ENCODE data around the gene TREH. TPM values are rescaled to one million over a fixed set of nuclear protein-coding genes. Genes with fewer than 3 reads are reported as not detected.

The TREH gene
- total RNA-seq, 4 donors from 2014 or later = not detected

- no peak for DNase-seq
- intact Hi-C loops (cut with DNase I; ENCODE audit: low total_unique reads) = no loop called here
- H3K9me3 ChIP-seq = no peaks in the 10 kb centered on the region
- H3K4me1 ChIP-seq = no peaks in the 10 kb centered on the region
- TF ChIP-seq, protein P1, sequence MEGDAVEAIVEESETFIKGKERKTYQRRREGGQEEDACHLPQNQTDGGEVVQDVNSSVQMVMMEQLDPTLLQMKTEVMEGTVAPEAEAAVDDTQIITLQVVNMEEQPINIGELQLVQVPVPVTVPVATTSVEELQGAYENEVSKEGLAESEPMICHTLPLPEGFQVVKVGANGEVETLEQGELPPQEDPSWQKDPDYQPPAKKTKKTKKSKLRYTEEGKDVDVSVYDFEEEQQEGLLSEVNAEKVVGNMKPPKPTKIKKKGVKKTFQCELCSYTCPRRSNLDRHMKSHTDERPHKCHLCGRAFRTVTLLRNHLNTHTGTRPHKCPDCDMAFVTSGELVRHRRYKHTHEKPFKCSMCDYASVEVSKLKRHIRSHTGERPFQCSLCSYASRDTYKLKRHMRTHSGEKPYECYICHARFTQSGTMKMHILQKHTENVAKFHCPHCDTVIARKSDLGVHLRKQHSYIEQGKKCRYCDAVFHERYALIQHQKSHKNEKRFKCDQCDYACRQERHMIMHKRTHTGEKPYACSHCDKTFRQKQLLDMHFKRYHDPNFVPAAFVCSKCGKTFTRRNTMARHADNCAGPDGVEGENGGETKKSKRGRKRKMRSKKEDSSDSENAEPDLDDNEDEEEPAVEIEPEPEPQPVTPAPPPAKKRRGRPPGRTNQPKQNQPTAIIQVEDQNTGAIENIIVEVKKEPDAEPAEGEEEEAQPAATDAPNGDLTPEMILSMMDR (IDR thresholded peaks at IDR 0.05) = no peak
- TF ChIP-seq POLR2A (IDR thresholded peaks at IDR 0.05) = no peak
- no peaks in the 10 kb centered on the region for H3K36me3 ChIP-seq
- no peak overlapping the region for H3K4me3 ChIP-seq
- no peak overlapping the region for H3K27ac ChIP-seq
- no peaks in the 10 kb centered on the region for H3K27me3 ChIP-seq
Measured at GRCh38 chr11:118696673-118697226, 17.3 kb upstream of the TREH start.

DNA sequence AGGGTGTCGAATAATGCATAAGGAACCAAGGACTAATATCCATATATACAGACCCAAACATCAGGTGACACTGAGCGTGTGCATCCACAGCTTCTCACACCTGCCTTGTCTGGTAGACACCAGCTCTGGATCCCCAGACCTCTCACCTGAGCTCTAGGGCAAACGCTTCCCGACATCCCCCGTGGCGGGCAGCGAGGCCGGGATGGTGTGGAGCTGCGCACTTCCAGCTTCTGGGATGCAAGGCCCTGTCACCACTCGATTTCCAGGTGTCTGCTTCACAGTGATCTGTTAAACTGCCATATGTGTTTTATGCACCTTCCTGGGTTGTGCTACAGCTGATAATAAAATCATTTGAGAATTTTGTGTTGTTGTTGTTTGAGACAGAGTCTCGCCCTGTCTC lies 15.3 kb upstream of the TREH start:
- Histone ChIP-seq H3K27me3 (no peaks in the 10 kb centered on the region), H3K36me3 (no peaks in the 10 kb centered on the region), H3K27ac (no peak overlapping the region), H3K9me3 (no peaks in the 10 kb centered on the region), H3K4me1 (no peaks in the 10 kb centered on the region), H3K4me3 (no peak overlapping the region)
- TF ChIP-seq, protein P1 (IDR thresholded peaks at IDR 0.05) = no peak
- no peak for DNase-seq
- intact Hi-C loops (cut with DNase I; ENCODE audit: low total_unique reads) = no loop called here

DNA sequence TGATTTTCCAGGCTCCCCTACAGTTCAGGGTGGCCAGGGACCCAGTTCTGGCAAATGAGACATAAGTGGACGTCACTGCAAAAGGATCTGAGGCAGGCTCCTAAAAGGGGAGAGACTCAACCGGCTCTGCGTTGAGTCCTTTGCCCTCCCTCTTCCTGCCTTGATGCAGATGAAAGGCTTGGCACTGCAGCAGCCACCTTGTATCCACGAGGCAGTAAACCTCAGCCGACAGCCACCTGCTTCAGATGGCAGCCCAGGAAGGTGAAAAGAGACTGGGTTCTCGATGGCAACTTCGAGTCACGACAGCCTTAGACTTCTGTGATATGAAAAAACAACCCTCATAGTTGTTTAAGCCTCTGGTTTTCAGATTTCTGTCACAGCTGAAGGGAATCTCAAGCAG lies 14.7 kb upstream of the TREH start:
- intact Hi-C loops (cut with DNase I; ENCODE audit: low total_unique reads) = no loop called here
- no peaks in the 10 kb centered on the region for H3K4me1 ChIP-seq
- H3K36me3 ChIP-seq = no peaks in the 10 kb centered on the region
- no peak for DNase-seq
- TF ChIP-seq, protein P1 (IDR thresholded peaks at IDR 0.05) = no peak
- no peak for TF ChIP-seq POLR2A (IDR thresholded peaks at IDR 0.05)
- no peaks in the 10 kb centered on the region for H3K27me3 ChIP-seq
- no peaks in the 10 kb centered on the region for H3K9me3 ChIP-seq
- no peak overlapping the region for H3K27ac ChIP-seq
- no peak overlapping the region for H3K4me3 ChIP-seq

DNA sequence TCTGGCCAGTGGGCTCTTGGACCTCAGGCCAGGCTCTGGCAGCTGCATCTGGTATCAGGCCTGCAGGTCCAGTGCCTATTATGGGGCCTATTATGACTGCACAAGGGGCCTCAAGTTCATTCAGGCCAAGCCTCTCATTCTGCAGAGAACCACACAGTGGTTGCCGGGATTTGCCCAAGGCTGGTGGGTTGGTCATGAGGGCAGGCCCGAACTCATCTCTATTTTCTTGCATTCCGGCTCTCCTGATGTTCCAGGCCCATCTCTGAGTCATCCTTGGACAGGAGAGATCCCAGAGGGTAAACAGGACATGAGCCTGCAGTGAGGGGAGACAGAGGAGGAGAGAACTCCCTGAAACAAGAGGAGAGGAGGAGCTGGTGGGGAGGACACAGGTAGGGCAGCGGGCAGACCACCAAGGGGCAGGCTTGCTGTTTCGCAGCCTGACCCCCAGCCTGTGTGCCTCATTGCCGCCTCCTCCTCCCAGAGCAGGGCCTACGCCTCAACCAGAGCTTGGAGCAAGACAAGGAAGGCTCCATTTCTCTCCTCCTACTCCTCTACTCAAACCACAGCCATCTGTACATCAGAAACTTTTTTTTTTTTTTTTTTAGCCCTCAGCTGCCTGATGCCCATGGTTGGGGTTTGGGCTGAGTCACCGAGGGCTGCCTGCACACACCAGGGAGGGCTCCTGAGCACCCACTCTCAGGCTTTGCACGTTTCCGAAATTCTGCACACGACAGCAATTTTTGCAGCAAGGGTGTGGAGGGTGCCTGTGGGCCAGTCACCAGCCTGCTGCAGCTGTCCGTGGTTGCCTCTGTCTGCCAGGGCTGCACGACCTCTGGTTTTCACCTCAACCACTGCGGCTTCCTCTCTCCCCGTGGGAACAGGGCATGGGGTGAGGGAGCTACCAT lies 12.7 kb upstream of the TREH start:
- H3K27ac ChIP-seq = no peak overlapping the region
- no peaks in the 10 kb centered on the region for H3K4me1 ChIP-seq
- H3K36me3 ChIP-seq = no peaks in the 10 kb centered on the region
- TF ChIP-seq POLR2A (IDR thresholded peaks at IDR 0.05) = no peak
- TF ChIP-seq, protein P1 (IDR thresholded peaks at IDR 0.05) = no peak
- H3K4me3 ChIP-seq = no peak overlapping the region
- no peak for DNase-seq
- no peaks in the 10 kb centered on the region for H3K9me3 ChIP-seq
- intact Hi-C loops (cut with DNase I; ENCODE audit: low total_unique reads) = no loop called here
- no peaks in the 10 kb centered on the region for H3K27me3 ChIP-seq

- intact Hi-C loops (cut with DNase I; ENCODE audit: low total_unique reads) = no loop called here
- Histone ChIP-seq H3K36me3 (no peaks in the 10 kb centered on the region), H3K4me3 (no peak overlapping the region), H3K9me3 (no peaks in the 10 kb centered on the region), H3K27me3 (no peaks in the 10 kb centered on the region), H3K4me1 (no peaks in the 10 kb centered on the region), H3K27ac (peak overlapping the region; percentile 61 to 63)
- TF ChIP-seq, protein P1 (IDR thresholded peaks at IDR 0.05) = no peak
- no peak for TF ChIP-seq POLR2A (IDR thresholded peaks at IDR 0.05)
- DNase-seq = no peak
Measured at GRCh38 chr11:118690553-118691304, 11.3 kb upstream of the TREH start.

Data from uterus (tissue), 4 donors.